ENCODE measurements around the gene NCK2. TPM values are rescaled to one million over a fixed set of nuclear protein-coding genes. Genes with fewer than 3 reads are reported as not detected.

NCK2 gene
- total and polyA plus RNA-seq, 2 of the 13 experiments (the other 11 are each of a cell fraction or from before 2014, with no cell fraction given), result 14.8 to 23.5 TPM

DNA sequence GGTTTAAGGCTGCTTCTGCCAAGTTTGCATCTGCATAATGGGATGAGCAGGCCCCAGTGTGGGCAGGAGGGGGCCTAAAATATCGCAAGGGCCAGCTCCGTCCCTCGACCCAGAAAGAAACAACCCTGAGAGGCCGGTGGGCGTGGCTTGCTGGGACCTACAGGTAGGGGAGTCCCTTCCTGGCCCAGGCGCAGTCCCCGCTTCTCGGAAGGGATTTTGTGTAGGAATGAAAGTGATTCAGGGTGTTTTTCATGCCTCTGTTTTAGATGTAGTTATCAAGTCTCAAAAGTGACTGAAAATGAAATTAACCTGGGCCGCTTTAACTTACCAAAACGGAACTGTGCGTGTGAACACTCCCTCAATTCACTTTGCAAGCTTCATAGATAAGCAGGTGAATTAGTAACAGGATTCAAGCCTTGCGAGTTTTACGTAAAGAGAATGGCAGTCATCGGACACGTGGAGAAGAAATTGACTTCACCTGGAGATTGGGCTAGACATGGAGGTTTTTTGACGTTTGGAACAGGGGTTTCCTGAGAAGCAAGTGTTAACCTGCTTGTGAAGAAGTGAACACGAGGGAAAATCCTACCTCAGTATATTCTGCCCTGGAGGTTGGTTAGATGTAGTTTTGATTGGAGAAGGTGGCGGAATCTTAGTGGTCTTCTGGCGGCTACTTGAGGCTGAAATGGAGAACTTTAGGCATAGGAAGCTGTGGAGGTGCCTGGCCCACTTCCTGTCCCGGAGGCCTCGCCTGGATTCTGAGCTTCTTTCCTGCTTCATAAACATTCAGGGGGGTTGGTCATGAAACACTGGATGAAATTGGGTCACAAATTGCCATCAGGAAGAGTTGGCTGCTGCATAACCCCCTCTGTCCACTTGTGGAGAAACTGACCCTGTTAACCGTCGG, 1.7 kb downstream of the NCK2 start:
- Histone ChIP-seq H3K27ac (ENCODE audit: extremely low read length, insufficient read depth, low read length) (no peak overlapping the region), H3K79me2 (ENCODE audit: insufficient read depth, low read length) (peaks cover 50% of the 10 kb centered on the region), H3K9ac (ENCODE audit: insufficient read depth, low read depth, low read length) (peak overlapping the region; percentile 58), H3K4me1 (ENCODE audit: insufficient read depth, low read length) (peaks cover 38% of the 10 kb centered on the region), H3K4me3 (replicated peaks in 1 of 3; ENCODE audit: insufficient read depth in 1 of 3, low read depth in 2 of 3, low read length in 3 of 3) (peak overlapping the region; percentile 69 to 83 (median 72)), H3K27me3 (ENCODE audit: control insufficient read depth in 1 of 2, insufficient read depth in 2 of 2, low read length in 2 of 2) (peaks cover 0 to 3% of the 10 kb centered on the region in 2 experiments; a peak in 1 of 5 replicates), H3K4me2 (ENCODE audit: low read depth, low read length) (peak overlapping the region; percentile 96), H3K36me3 (replicated peaks in 1 of 2; ENCODE audit: control insufficient read depth in 1 of 2, insufficient read depth in 2 of 2, low read length in 2 of 2) (no peaks in the 10 kb centered on the region; a peak in 2 of 5 replicates), H3K9me3 (ENCODE audit: low read length) (no peaks in the 10 kb centered on the region), H4K20me1 (ENCODE audit: insufficient read depth, low read length) (no peaks in the 10 kb centered on the region; the same call in 1 of the 2 replicates), H2AFZ (ENCODE audit: low read length) (no peak overlapping the region)
- TF ChIP-seq ARNTL (CRISPR knock-in tag; IDR thresholded peaks at IDR 0.05) (peak; percentile 16; the same call in 1 of the 2 replicates), ZNF629 (CRISPR knock-in tag; conservative IDR thresholded peaks at IDR 0.05) (peak; percentile 46; the same call in 1 of the 2 replicates), ZBTB3 (CRISPR knock-in tag; IDR thresholded peaks at IDR 0.05; ENCODE audit: borderline replicate concordance, low read depth) (no peak), TCF12 (IDR thresholded peaks at IDR 0.05) (no peak), TCF12 (CRISPR knock-in tag; IDR thresholded peaks at IDR 0.05) (no peak), TAF1 (CRISPR knock-in tag; IDR thresholded peaks at IDR 0.05) (no peak), ZNF234 (CRISPR knock-in tag; conservative IDR thresholded peaks at IDR 0.05) (no peak), ZEB1 (IDR thresholded peaks at IDR 0.05; ENCODE audit: insufficient replicate concordance, low read depth) (peak; percentile 48), HNF4G (IDR thresholded peaks at IDR 0.05; ENCODE audit: borderline replicate concordance, low read depth, low read length) (no peak), HNF4G (CRISPR knock-in tag; IDR thresholded peaks at IDR 0.05; ENCODE audit: borderline replicate concordance, low read depth) (no peak), ZNF20 (CRISPR knock-in tag; IDR thresholded peaks at IDR 0.05) (no peak)
- TF ChIP-seq, protein P1, sequence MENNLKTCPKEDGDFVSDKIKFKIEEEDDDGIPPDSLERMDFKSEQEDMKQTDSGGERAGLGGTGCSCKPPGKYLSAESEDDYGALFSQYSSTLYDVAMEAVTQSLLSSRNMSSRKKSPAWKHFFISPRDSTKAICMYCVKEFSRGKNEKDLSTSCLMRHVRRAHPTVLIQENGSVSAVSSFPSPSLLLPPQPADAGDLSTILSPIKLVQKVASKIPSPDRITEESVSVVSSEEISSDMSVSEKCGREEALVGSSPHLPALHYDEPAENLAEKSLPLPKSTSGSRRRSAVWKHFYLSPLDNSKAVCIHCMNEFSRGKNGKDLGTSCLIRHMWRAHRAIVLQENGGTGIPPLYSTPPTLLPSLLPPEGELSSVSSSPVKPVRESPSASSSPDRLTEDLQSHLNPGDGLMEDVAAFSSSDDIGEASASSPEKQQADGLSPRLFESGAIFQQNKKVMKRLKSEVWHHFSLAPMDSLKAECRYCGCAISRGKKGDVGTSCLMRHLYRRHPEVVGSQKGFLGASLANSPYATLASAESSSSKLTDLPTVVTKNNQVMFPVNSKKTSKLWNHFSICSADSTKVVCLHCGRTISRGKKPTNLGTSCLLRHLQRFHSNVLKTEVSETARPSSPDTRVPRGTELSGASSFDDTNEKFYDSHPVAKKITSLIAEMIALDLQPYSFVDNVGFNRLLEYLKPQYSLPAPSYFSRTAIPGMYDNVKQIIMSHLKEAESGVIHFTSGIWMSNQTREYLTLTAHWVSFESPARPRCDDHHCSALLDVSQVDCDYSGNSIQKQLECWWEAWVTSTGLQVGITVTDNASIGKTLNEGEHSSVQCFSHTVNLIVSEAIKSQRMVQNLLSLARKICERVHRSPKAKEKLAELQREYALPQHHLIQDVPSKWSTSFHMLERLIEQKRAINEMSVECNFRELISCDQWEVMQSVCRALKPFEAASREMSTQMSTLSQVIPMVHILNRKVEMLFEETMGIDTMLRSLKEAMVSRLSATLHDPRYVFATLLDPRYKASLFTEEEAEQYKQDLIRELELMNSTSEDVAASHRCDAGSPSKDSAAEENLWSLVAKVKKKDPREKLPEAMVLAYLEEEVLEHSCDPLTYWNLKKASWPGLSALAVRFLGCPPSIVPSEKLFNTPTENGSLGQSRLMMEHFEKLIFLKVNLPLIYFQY (CRISPR knock-in tag; IDR thresholded peaks at IDR 0.05; ENCODE audit: borderline replicate concordance), result peak; percentile 32; the same call in 1 of the 2 replicates
- TF ChIP-seq, protein P2, sequence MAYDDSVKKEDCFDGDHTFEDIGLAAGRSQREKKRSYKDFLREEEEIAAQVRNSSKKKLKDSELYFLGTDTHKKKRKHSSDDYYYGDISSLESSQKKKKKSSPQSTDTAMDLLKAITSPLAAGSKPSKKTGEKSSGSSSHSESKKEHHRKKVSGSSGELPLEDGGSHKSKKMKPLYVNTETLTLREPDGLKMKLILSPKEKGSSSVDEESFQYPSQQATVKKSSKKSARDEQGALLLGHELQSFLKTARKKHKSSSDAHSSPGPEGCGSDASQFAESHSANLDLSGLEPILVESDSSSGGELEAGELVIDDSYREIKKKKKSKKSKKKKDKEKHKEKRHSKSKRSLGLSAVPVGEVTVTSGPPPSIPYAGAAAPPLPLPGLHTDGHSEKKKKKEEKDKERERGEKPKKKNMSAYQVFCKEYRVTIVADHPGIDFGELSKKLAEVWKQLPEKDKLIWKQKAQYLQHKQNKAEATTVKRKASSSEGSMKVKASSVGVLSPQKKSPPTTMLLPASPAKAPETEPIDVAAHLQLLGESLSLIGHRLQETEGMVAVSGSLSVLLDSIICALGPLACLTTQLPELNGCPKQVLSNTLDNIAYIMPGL (CRISPR knock-in tag; IDR thresholded peaks at IDR 0.05; ENCODE audit: borderline replicate concordance in 1 of 2, low read depth in 1 of 2), result 0 out of 4 replicates have a peak, but pooled peaks of 1 of the 2 experiments have one; percentile 7
- CTCF ChIA-PET (ENCODE audit: low intra/inter-chr PET ratio, low total read pairs), result no interaction called here
- ATAC-seq, result peak; percentile 35
- in situ Hi-C loops (cut with HindIII; ENCODE audit: extremely low pct_ligation_motif_present, low pct_unique_long_range_greater_than_20kb), result no loop called here
- no TSS peak for BruUV-seq (replicated peaks)
- WGBS (ENCODE audit: low lambda C conversion rate), result 68% methylated on average over 23 of the region's 23 CpGs
- FAIRE-seq, result peak; percentile 18
- POLR2A ChIA-PET, result no interaction called here
- intact Hi-C loops (cut with micrococcal nuclease; ENCODE audit: unreplicated experiment), result loop anchor here (5.0 kb wide), 2 partner anchors 76 to 131 kb away; no protein-coding TSS in a partner anchor
- peak; percentile 29 for DNase-seq (ENCODE audit: low spot score)

Data from HepG2 (cell line).